HG03520 (cell line): ENCODE measurements around the gene GDAP2.
"Not testable (repeated sequence)": the region's sequence is repeated elsewhere in the genome, so short reads cannot be mapped to it uniquely, and the experiment has no call there.

ENCODE experiments used
- ATAC-seq: cut with Tn5 transposase; IDR thresholded peaks from one replicate; pipeline ENCODE4 v1.9.1; 2021; ENCODE audit warnings: mild to moderate bottlenecking, moderate library complexity; ENCODE audit not compliant: unreplicated experiment

Gene GDAP2

DNA sequence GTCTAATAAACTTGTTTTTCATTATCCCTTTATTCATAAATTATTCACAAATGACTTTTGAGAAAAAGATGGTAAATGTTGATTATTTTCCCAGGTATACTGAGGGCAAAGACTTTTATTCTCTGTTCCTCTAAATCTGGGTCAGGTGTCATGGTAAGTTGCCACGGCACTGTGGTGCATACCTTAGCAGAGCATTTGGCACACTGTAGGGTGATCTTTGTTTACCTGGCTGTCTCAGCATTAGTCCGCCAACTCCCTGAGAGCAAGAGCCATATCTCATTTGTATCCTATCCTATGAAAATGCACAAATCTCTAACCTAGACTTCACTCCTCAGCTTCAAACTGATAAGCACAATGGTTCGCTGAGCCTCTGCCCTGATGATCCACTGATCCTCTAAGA is 24.9 kb downstream of the GDAP2 start:
- ATAC-seq, result no peak

DNA sequence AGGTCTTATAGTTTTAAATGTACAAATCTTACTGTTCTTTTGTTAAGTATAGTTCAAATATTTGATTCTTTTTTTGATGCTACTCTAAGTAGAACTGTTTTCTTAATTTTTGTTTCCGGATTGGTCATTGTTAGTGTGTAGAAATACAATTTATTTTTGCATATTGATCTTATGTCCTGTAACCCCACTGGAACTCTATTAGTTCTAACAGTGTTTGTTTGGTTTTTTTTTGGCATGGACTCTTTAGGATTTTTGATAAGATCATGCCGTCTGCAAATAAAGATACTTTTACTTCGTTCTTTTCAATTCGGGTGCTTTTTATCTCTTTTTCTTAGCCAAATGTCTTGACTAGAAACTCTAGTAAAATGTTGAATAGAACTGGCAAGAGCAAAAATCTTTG is 26.5 kb downstream of the GDAP2 start:
- ATAC-seq, result no peak

DNA sequence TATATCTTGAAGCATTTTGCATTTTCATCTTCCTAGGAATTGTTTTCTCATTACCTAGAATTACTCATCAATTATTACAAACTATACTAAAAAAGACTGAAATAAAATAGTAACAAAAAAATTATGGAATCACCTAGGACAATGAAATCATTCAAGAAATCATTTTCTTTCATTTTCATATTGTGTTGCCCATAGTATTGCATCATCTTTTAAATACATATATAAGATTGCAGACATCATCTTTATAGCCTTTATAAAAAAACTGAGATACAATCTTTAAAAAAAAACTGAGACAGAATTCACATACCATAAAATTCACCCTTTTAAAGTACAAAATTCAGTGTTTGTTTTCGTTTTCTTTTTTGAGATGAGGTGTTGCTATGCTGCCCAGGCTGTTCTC is 29.6 kb downstream of the GDAP2 start:
- no peak for ATAC-seq

DNA sequence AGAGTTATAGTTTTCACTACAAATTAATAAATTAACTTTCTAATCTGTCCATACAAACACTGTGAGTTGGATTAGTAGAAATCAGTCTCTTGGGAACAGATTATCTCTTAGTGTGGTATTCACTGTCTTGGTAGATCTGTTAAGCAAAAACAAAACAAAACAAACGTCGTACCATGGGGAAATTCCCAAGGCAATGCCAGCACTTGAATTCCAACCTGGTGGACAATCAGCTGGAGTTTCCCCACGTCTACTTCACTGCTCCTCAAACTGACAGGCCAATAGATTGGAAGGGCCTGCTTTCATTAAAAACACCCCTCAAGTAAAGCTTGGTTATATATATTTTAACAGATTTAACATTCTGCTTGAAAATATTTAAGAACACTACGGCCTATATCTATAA is 31.9 kb downstream of the GDAP2 start:
- ATAC-seq, result no peak

DNA sequence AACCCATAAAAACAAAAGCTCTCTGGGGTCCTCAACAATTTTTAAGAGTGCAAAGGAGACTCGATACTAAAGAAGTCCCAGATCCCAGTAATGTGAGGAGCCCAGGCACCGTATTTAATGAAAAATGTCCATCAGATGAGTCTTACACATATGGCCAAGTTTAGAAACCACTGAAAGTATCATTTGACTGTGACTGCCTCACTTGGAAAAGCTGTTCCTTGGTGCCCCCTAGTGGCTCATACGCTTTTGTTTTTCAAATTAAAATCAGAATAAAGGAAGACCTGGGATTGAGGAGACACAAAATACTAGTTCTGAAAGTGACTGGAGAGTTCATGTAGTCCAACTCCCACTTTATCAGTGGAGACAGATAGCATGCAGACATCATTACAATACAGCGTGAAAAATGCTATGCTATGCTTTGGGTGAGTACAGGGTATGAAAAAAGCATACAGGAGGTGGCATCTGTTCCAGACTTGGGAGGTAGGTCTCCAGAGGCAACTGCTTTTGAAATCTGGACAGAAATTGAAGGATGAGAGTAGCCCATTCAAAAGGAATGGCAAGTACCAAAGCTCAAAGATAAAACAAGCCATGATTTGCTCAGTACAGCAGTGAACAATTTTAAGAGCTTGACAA is 33.8 kb downstream of the GDAP2 start:
- ATAC-seq, result peak; percentile 91

DNA sequence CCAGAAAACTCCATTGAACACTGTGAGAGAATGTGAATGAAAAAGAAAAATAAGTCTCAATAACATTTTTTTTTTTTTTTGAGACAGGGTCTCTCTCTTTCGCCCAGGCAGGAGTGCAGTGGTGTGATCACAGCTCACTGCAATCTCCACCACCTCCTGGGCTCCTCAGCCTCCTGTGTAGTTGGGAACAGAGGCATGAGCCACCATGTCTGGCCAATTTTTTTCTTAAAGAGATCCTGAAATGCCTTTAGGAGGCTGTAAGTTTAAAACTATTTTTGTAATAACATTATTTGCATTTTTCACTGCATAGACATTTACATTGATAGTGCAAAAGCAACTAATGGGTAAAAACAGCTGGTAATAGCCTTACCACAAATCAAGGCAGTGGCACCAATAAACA is 35.3 kb downstream of the GDAP2 start:
- ATAC-seq, result no peak

DNA sequence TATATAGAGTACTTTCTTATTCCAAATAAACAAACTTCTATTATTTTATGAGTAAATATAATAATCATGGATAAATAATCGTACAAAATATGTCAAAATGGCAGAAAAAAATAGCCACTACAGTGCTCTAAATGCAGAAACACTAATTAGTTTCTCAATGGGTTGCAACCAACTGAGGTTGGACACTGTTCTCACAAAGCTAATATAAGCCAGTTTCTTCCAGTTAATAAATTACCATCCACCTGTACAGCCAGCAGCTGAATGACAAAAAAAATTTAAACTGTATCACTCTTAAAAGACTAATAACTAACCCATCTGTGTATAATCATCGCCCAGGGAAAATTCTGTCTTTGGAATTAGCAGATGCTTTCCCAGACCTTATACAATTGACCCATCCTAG is 36.9 kb downstream of the GDAP2 start:
- ATAC-seq, result no peak

DNA sequence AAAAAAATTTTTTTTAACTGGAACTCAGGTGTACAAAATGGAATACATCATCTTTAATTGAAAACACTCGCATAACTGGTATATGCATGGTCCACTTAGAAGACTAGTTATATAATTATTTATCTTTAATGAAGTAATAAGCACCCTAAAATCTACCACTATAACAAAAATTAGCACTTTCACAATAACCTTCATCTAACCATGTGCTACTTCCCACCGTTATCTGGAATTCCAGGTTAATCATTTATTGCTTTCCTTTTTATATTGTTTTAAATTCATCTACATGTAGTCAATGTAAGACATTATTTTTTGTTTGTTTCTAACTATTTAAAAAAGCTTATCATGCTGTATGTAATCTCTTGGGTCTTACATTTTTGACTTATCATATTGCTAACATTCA is 39.0 kb downstream of the GDAP2 start:
- no peak for ATAC-seq

DNA sequence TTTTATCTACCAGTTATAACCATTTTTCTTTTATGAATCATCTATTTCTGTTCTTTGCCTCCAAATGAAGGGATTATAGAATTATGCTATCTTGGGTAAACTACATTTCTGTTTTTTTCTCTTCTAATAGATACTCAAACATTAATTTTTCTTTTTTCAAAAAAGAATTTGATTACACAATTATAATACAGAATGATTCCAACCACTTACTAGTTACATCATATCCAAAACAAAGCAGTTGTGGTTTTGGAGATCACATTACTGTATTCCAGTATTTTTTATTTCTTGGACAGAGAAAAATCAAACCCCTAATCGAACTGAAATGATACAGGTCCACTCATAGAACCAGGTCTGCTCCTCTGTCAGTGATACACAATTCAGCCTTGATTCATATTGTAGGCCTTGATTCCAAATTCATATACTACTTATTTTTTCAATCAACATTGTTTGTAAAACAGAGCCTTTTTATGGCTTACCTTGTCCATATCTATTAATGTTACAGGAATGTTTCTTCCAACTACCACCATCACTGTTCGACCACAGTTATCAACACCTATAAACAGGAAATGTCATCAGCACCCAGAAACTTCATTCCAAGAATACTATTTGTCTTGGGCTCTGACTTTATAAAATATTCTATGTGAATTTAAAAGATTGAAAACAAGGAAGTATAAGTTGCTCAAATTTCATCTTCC is 43.2 kb downstream of the GDAP2 start:
- no peak for ATAC-seq

DNA sequence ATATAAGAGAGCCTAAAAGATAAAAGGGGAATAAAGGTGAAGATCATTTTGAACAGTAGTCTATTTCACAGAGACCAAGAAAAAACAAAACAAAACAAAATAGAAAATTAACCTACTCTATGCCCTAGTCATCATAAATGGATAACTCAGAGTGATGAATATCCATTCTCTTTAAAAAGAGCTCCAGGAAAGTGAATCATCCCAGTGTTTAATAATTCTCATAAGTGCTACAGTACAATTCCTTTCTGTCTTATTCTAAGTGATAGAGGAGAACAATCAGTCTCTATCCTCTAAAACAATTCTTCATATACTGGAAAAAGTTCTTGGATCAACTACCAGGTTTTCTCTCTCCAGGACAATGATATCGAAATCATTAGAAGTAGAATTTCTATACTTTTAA is 45.8 kb downstream of the GDAP2 start:
- no peak for ATAC-seq

DNA sequence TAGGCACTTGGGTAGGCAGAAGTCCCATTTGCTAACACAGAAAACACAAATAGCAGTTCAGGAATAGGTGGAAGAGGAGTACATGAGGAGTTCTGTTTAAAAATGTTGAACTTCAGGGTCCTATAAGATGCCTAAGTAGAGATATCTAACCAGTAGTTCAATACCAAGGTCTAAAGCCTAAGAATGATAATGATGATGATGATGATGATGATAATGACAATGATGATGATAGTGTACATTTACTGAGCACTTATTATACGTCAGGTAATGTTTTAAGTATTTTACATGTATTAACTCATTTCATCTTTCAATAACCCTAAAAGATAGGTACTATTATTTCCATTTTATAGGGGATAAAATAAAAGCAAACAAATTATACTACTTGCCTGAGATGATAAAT is 50.1 kb downstream of the GDAP2 start:
- no peak for ATAC-seq

DNA sequence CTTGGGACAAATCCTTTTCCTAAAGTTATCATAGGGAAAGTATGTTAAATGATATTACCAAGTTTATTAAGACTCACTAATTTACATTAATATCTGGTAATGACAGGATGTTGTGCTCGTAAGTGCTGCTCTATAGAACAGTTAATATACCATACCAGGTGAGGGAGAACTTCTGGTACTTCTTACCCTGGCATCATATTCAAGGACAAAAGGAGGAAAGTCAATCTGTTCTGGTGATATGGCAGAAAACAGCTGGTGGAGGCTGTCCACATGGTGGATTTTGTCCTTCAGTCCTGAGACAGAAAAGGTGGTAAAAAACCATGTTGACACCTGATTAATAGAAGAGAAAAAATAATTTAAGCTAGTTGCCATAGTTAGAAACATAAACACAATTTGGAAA is 51.6 kb downstream of the GDAP2 start:
- ATAC-seq, result no peak

DNA sequence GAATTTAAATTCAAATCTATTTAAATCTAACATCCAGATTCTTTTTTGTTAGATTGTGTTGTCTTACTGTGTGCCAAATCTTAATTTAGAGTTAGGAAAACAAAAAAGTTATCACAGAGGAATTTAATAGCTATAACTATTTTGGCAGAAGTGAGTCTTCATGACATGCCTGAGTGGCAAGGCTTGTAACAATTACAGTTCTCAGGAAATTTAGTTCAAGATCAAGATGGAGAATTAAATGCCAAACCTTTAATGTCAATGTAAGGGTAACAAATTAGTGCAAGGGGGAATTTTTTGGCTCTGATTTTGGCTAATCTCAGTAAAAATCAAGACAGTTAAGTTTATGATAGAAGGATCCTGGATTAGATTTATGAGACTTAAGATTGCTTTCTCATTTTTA is 58.4 kb downstream of the GDAP2 start:
- ATAC-seq, result no peak

DNA sequence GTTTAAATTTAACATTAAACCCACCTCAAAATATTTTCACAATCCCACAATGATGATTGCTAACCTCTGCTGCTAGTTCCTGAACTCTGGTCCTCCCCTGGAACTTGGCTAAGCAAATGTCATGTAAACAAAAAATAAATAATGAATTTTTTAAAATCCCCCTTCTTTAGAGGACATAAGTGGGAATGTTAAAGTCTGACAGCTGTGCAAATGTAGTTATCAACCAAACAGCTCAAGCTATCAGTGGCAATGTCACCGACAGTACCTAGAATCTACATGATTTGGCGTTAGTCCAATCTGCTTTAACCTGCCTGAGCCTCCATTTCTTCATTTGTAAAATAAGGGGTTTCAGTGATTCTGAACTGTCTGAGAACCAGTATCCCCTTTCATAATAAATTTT is 67.7 kb downstream of the GDAP2 start:
- ATAC-seq, result no peak

DNA sequence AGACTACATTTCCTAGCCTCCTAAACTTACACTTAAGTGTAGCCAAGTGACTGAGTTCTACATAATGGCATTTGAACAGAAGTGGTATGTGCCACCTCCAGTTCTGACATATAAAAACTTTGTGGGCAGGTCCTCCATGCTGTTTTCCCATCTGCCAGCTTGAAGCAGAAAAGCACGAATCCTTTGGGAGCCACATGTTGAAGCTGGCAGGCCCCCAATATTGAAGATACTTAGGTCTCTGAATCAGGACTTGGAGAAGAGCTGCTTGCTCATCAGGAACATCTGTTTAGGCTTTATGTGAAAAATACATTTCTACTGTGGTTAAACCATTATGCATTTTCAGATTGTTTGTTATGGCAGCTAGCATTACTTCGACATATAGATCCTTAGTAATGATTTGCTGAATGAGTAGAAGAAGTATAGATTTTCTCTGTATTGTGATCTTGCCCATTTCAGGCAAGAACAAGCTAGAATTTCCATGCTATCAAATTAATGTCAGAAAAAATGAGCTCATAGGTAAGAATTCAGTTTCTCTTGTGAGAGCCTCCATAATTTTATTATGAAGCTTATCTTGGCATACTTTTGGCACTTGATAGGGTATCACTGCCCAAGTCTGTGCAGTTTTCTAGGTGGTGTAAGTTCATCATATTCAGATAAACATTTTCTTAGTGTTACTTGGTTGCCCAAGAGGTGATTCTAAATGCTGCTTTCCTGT is 68.4 kb downstream of the GDAP2 start:
- no peak for ATAC-seq

DNA sequence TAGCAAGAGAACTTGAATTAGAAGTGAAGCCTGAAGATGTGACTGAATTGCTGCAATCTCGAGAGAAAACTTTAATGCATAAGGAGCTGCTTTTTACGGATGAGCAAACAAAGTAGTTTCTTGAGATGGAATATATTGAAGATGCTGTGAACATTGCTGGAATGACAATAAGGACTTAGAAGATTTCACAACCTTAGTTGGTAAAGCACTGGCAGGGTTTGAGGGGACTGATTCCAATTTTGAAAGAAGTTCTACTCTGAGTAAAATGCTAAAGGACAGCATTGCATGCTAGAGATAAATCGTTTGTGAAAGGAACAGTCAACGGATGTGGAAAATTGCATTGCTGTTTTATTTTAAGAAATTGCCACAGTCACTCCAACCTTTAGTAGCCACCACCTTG is 69.5 kb downstream of the GDAP2 start:
- no peak for ATAC-seq

DNA sequence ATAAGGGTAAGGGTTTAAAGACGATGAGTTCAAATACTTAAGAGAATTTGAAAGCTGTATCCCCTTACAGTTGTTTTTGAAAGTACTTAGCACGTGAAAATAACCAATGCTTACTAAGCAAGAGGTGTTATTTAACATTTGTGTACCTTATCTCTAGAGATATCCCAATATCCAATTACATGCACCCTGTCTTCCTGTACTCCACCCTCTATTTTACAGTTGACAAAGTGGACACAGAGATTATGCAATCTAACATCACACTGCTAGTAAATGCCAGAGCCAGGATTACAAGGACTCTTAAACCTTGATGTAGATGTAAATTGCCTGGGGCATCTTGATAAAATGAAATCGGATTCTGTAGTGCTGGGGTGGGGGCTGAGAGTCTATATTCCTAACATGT is 72.0 kb downstream of the GDAP2 start:
- ATAC-seq, result no peak

DNA sequence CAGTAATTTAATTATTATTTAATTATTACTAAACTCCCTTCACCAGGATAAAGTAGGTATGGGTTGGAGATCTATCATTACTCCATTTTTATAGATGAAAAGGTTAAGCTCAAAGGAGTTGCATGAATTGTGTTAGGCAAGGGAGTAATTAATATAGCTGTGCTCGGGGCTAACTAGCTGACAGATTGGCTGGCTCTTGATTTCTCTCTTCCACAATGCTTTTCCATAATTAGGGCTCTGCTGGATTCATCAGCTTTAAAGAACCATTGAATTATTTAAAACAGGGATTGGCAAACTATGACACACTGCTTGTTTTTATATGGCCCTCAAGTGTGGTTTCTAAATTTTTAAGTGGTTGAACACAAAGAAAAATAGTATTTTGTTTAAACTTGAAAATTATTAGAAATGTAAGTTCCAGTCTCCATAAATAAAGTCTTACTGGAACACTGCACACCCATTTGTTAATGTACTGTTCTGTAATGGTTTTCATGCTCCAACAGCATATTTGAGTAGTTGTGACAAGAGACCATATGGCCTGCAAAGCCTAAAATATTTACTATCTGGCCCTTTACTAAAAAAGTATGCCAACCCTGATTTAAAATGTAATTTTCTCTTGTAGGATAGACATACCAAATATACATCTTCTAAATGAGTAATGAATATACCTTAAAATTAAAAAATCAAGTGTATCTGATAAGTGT is 76.4 kb downstream of the GDAP2 start:
- ATAC-seq, result no peak

DNA sequence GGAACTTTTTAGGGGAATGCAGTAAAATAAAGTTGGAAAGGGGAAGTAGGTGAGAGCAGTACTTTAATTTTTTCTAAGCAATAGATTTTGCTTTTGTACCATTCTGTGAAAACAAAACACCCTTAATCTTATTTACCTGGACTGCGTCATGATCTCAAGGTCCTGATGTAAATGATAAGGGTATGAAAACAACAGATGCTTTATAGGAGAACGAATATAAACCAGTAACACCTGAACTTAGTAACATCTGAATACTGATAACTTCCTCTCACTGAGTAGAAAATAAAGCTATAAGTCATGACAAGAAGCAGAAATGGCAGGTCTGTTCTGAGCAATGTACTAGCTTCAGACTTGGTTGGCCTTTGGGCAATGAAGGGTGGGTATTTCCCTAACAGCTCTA is 77.7 kb downstream of the GDAP2 start:
- ATAC-seq, result no peak

DNA sequence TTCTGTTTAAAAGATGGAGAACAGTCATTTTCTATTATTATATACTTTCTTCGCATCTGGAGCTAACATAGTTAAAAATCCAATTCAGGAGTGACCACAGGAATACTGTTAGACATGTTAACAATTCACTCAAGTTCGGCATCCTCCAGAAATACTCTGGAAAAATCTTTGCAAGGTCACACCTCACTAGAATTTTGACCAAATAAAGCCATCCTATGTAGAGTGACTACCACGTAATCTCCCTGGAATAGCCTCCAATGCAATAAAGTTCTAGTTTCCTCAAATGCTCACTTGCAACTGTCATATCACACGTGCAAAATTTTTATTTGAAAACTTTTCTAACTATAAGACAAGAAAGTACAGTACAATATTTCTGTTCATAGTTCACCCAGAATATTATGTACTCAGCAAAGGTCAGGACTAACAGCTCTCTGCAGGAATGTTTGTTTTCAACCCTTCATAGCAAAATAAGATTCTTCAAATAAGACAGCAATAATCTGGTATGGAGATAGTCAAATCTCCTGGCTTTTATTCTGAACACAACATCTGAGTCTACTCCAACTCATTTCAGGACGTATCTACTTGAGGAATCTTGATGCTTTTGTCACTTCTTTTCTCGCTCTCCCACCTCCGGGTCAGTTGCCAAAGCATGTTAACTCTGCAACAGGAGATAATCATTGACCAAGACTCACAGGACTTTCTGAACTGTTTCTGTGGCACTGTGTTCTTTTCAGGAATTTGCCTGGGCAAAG is 82.6 kb downstream of the GDAP2 start:
- no peak for ATAC-seq

DNA sequence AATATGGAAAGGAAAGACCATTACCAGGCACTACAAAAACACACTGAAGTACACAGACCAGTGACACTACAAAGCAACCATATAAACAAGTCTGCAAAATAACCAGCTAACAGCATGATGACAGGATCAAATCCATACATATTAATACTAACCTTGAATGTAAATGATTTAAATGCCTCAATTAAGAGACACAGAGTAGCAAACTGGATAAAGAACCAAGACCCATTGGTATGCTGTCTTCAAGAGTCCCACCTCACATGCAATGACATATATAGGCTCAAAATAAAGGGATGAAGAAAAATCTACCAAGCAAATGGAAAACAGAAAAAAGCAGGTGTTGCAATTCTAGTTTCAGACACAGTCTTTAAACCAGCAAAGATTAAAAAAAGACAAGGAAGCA is 84.9 kb downstream of the GDAP2 start:
- ATAC-seq, result not testable (repeated sequence)
